Keratinocyte (primary cell): Measurements from ENCODE around the gene AGTRAP.

ENCODE experiments used
- CTCF ChIP-seq, 3 experiments: IDR thresholded peaks in 1 of 3; conservative IDR thresholded peaks in 1 of 3; optimal IDR thresholded peaks in 1 of 3; 2 replicates in 2 of 3; 3 replicates in 1 of 3; pipeline versions ENCODE3 to v1.5.1; 2011; ENCODE audit warnings: low read length in 3 of 3, mild to moderate bottlenecking in 3 of 3, moderate library complexity in 2 of 3, control low read depth in 1 of 3, inconsistent platforms in 1 of 3; ENCODE audit not compliant: insufficient read depth in 2 of 3; ENCODE audit errors: extremely low read depth in 1 of 3
- EZH2 ChIP-seq: IDR thresholded peaks from one replicate; pipeline ENCODE4 v1.6.1; 2012; ENCODE audit warnings: inconsistent platforms, mild to moderate bottlenecking, low read length, moderate library complexity

GRCh38 chr1:11712285-11712684 is 23.7 kb upstream of the AGTRAP start:
- TF ChIP-seq CTCF (optimal IDR thresholded peaks at IDR 0.05 in 1 of 3, IDR thresholded peaks at IDR 0.05 in 1 of 3, conservative IDR thresholded peaks at IDR 0.05 in 1 of 3; ENCODE audit: extremely low read depth in 1 of 3, insufficient read depth in 2 of 3, low read length in 3 of 3) (no peak), EZH2 (no peak)
